ENCODE data around the gene SLC9A2.

The SLC9A2 gene

GRCh38 chr2:102619414-102620319, at the start of gene SLC9A2:
SLC9A2 (plus strand) TSS chr2:102619553; CDS start chr2:102619849, 296 bp downstream.
- peak; percentile 86 for TF ChIP-seq ZFX (IDR thresholded peaks at IDR 0.05)
- TF ChIP-seq CTCF (conservative IDR thresholded peaks at IDR 0.05): no peak; the same call in 1 of the 2 replicates
- peak within 1 kb of the TSS; percentile 92 for H3K27ac ChIP-seq

GRCh38 chr2:102575888-102576287, 43.5 kb upstream of the SLC9A2 start:
- no peak for TF ChIP-seq CTCF (conservative IDR thresholded peaks at IDR 0.05)
- no peak for TF ChIP-seq ZFX (IDR thresholded peaks at IDR 0.05)
- H3K27ac ChIP-seq: no peak overlapping the region

- no peak overlapping the region for H3K27ac ChIP-seq
- TF ChIP-seq CTCF (conservative IDR thresholded peaks at IDR 0.05): no peak
- TF ChIP-seq ZFX (IDR thresholded peaks at IDR 0.05): no peak
These were observed 41.0 kb upstream of the SLC9A2 start for GRCh38 chr2:102578376-102578775.

- TF ChIP-seq CTCF (conservative IDR thresholded peaks at IDR 0.05) (no peak), ZFX (IDR thresholded peaks at IDR 0.05) (no peak)
- no peak overlapping the region for H3K27ac ChIP-seq
These were observed 37.4 kb upstream of the SLC9A2 start for GRCh38 chr2:102581911-102582310.

GRCh38 chr2:102582845-102583244, 36.5 kb upstream of the SLC9A2 start:
- H3K27ac ChIP-seq: no peak overlapping the region
- TF ChIP-seq ZFX (IDR thresholded peaks at IDR 0.05) (no peak), CTCF (conservative IDR thresholded peaks at IDR 0.05) (no peak)

GRCh38 chr2:102585847-102586404, 33.4 kb upstream of the SLC9A2 start:
- TF ChIP-seq ZFX (IDR thresholded peaks at IDR 0.05): no peak
- 0 out of 2 replicates have a peak, but pooled peaks have one; percentile 10 for TF ChIP-seq CTCF (conservative IDR thresholded peaks at IDR 0.05)

More at GRCh38 chr2:102585847-102586404, 33.4 kb upstream of the SLC9A2 start:
- peak overlapping the region; percentile 16; the same call in 1 of the 2 replicates for H3K27ac ChIP-seq
